Mononuclear cell (primary cell): ENCODE results near the gene KCNMA1. TPM values are rescaled to one million over a fixed set of nuclear protein-coding genes. Genes with fewer than 3 reads are reported as not detected.

Experiments
- H3K27me3 ChIP-seq: 2 replicates; pipeline ENCODE4 v1.6.0; 2011; ENCODE audit warnings: low read length, control low read depth; ENCODE audit not compliant: insufficient read depth
- H3K4me1 ChIP-seq: 2 replicates; pipeline ENCODE4 v1.5.1; 2011; ENCODE audit warnings: mild to moderate bottlenecking, low read length, control low read depth; ENCODE audit not compliant: insufficient read depth
- H3K4me3 ChIP-seq: 2 replicates; pipeline ENCODE4 v1.5.1; 2011; ENCODE audit warnings: mild to moderate bottlenecking, low read length, moderate library complexity
- H3K9me3 ChIP-seq: 2 replicates; pipeline ENCODE4 v1.5.1; 2011; ENCODE audit warnings: low read depth, mild to moderate bottlenecking, control low read depth, low read length
- total RNA-seq: library from RNA; depleted of rRNA; stranded (reverse); fragments of >200 nt; gene quantifications from one replicate; pipeline ENCODE4 v1.2.3, GENCODE V29; 2012

KCNMA1 gene
- total RNA-seq, 1 donor, result 0.42 TPM

GRCh38 chr10:77644557-77645243, 7.1 kb upstream of the KCNMA1 start:
- H3K4me1 ChIP-seq, result no peaks in the 10 kb centered on the region
- peaks cover 17% of the 10 kb centered on the region for H3K27me3 ChIP-seq
- no peak overlapping the region for H3K4me3 ChIP-seq
- H3K9me3 ChIP-seq, result no peaks in the 10 kb centered on the region

GRCh38 chr10:77643795-77644468, 6.3 kb upstream of the KCNMA1 start:
- peaks cover 25% of the 10 kb centered on the region for H3K27me3 ChIP-seq
- H3K4me1 ChIP-seq, result no peaks in the 10 kb centered on the region
- H3K4me3 ChIP-seq, result no peak overlapping the region
- H3K9me3 ChIP-seq, result no peaks in the 10 kb centered on the region

- H3K4me3 ChIP-seq, result no peak overlapping the region
- H3K4me1 ChIP-seq, result no peaks in the 10 kb centered on the region
- H3K27me3 ChIP-seq, result peaks cover 35% of the 10 kb centered on the region
- H3K9me3 ChIP-seq, result no peaks in the 10 kb centered on the region
Observed at GRCh38 chr10:77641788-77642397, 4.3 kb upstream of the KCNMA1 start.

- Histone ChIP-seq H3K4me3 (no peak overlapping the region), H3K27me3 (peaks cover 41% of the 10 kb centered on the region), H3K9me3 (no peaks in the 10 kb centered on the region), H3K4me1 (no peaks in the 10 kb centered on the region)
Observed at GRCh38 chr10:77641344-77641743, 3.7 kb upstream of the KCNMA1 start.

- Histone ChIP-seq H3K27me3 (peaks cover 52% of the 10 kb centered on the region), H3K4me1 (no peaks in the 10 kb centered on the region), H3K4me3 (no peak overlapping the region), H3K9me3 (no peaks in the 10 kb centered on the region)
Observed at GRCh38 chr10:77640167-77640566, 2.6 kb upstream of the KCNMA1 start.

- no peaks in the 10 kb centered on the region for H3K4me1 ChIP-seq
- no peak overlapping the region for H3K4me3 ChIP-seq
- H3K9me3 ChIP-seq, result no peaks in the 10 kb centered on the region
- H3K27me3 ChIP-seq, result peaks cover 56% of the 10 kb centered on the region
Observed at GRCh38 chr10:77639756-77640155, 2.1 kb upstream of the KCNMA1 start.

- Histone ChIP-seq H3K27me3 (peaks cover 68% of the 10 kb centered on the region), H3K9me3 (no peaks in the 10 kb centered on the region), H3K4me3 (no peak overlapping the region), H3K4me1 (no peaks in the 10 kb centered on the region)
Observed at GRCh38 chr10:77638321-77639101, 903 bp upstream of the KCNMA1 start.

GRCh38 chr10:77636967-77637531, 559 bp downstream of the KCNMA1 start:
- no peak overlapping the region for H3K4me3 ChIP-seq
- H3K27me3 ChIP-seq, result peaks cover 70% of the 10 kb centered on the region
- no peaks in the 10 kb centered on the region for H3K9me3 ChIP-seq
- no peaks in the 10 kb centered on the region for H3K4me1 ChIP-seq

- Histone ChIP-seq H3K27me3 (peaks cover 70% of the 10 kb centered on the region), H3K9me3 (no peaks in the 10 kb centered on the region), H3K4me1 (no peaks in the 10 kb centered on the region), H3K4me3 (no peak overlapping the region)
Observed at GRCh38 chr10:77636282-77636966, 1.2 kb downstream of the KCNMA1 start.

- Histone ChIP-seq H3K9me3 (no peaks in the 10 kb centered on the region), H3K4me3 (no peak overlapping the region), H3K27me3 (peaks cover 62% of the 10 kb centered on the region), H3K4me1 (no peaks in the 10 kb centered on the region)
Observed at GRCh38 chr10:77635402-77636227, 2.0 kb downstream of the KCNMA1 start.

- peaks cover 56% of the 10 kb centered on the region for H3K27me3 ChIP-seq
Observed at GRCh38 chr10:77634939-77635338, 2.7 kb downstream of the KCNMA1 start.

GRCh38 chr10:77633376-77633775, 4.2 kb downstream of the KCNMA1 start:
- H3K4me3 ChIP-seq, result no peak overlapping the region
- H3K4me1 ChIP-seq, result no peaks in the 10 kb centered on the region
- H3K27me3 ChIP-seq, result peaks cover 40% of the 10 kb centered on the region
- no peaks in the 10 kb centered on the region for H3K9me3 ChIP-seq

More at GRCh38 chr10:77634939-77635338, 2.7 kb downstream of the KCNMA1 start:
- Histone ChIP-seq H3K9me3 (no peaks in the 10 kb centered on the region), H3K4me1 (no peaks in the 10 kb centered on the region), H3K4me3 (no peak overlapping the region)

GRCh38 chr10:77631241-77631640, 6.4 kb downstream of the KCNMA1 start:
- H3K4me3 ChIP-seq, result no peak overlapping the region
- H3K27me3 ChIP-seq, result peaks cover 29% of the 10 kb centered on the region
- H3K9me3 ChIP-seq, result no peaks in the 10 kb centered on the region
- no peaks in the 10 kb centered on the region for H3K4me1 ChIP-seq

- Histone ChIP-seq H3K4me3 (no peak overlapping the region), H3K27me3 (peaks cover 21% of the 10 kb centered on the region), H3K4me1 (peaks cover 5% of the 10 kb centered on the region), H3K9me3 (no peaks in the 10 kb centered on the region)
Observed at GRCh38 chr10:77630507-77630848, 7.1 kb downstream of the KCNMA1 start.
